ENCODE results near the gene DDAH1.

The DDAH1 gene

GRCh38 chr1:85343612-85344255 is 121.2 kb downstream of the DDAH1 start:
- Mint-ChIP-seq H3K9me3 (peaks cover 3% of the 10 kb centered on the region), H3K4me1 (peaks cover 37% of the 10 kb centered on the region), H3K27ac (peak overlapping the region; percentile 63 to 87 (median 72)), H3K4me3 (no peak overlapping the region), H3K36me3 (ENCODE audit: low read depth) (peaks cover 10% of the 10 kb centered on the region), H3K27me3 (ENCODE audit: low read depth) (no peaks in the 10 kb centered on the region)
- TF ChIP-seq CTCF (IDR thresholded peaks at IDR 0.05; ENCODE audit: unreplicated experiment in 3 of 3): no peak

- Mint-ChIP-seq H3K27ac (peak overlapping the region in 2 of 3 experiments; percentile 63 to 87), H3K27me3 (ENCODE audit: low read depth) (no peaks in the 10 kb centered on the region), H3K36me3 (ENCODE audit: low read depth) (peaks cover 6% of the 10 kb centered on the region), H3K4me1 (peaks cover 37% of the 10 kb centered on the region), H3K9me3 (peaks cover 3% of the 10 kb centered on the region), H3K4me3 (no peak overlapping the region)
- no peak for TF ChIP-seq CTCF (IDR thresholded peaks at IDR 0.05; ENCODE audit: unreplicated experiment in 3 of 3)
Observed at GRCh38 chr1:85343213-85343611, 121.7 kb downstream of the DDAH1 start.

GRCh38 chr1:85342207-85342606 is 122.8 kb downstream of the DDAH1 start:
- Mint-ChIP-seq H3K4me3 (no peak overlapping the region), H3K27me3 (ENCODE audit: low read depth) (no peaks in the 10 kb centered on the region), H3K36me3 (ENCODE audit: low read depth) (no peaks in the 10 kb centered on the region), H3K9me3 (no peaks in the 10 kb centered on the region), H3K4me1 (peaks cover 37% of the 10 kb centered on the region), H3K27ac (peak overlapping the region in 2 of 3 experiments; percentile 1 to 82)
- TF ChIP-seq CTCF (IDR thresholded peaks at IDR 0.05; ENCODE audit: unreplicated experiment in 3 of 3): no peak

GRCh38 chr1:85340427-85340826 is 124.5 kb downstream of the DDAH1 start:
- no peak for TF ChIP-seq CTCF (IDR thresholded peaks at IDR 0.05; ENCODE audit: unreplicated experiment in 3 of 3)
- no peak overlapping the region for H3K4me3 Mint-ChIP-seq
- H3K27me3 Mint-ChIP-seq (ENCODE audit: low read depth): no peaks in the 10 kb centered on the region

GRCh38 chr1:85339656-85340399 is 125.1 kb downstream of the DDAH1 start:
- Mint-ChIP-seq H3K36me3 (ENCODE audit: low read depth) (no peaks in the 10 kb centered on the region), H3K27me3 (ENCODE audit: low read depth) (no peaks in the 10 kb centered on the region), H3K27ac (no peak overlapping the region), H3K4me1 (peaks cover 37% of the 10 kb centered on the region), H3K4me3 (no peak overlapping the region), H3K9me3 (no peaks in the 10 kb centered on the region)
- TF ChIP-seq CTCF (IDR thresholded peaks at IDR 0.05; ENCODE audit: unreplicated experiment in 3 of 3): no peak

More at GRCh38 chr1:85340427-85340826, 124.5 kb downstream of the DDAH1 start:
- Mint-ChIP-seq H3K27ac (peak overlapping the region in 1 of 3 experiments; percentile 7), H3K36me3 (ENCODE audit: low read depth) (no peaks in the 10 kb centered on the region), H3K4me1 (peaks cover 37% of the 10 kb centered on the region), H3K9me3 (no peaks in the 10 kb centered on the region)

Data from nephron (organoid).